Stimulated activated CD8-positive, alpha-beta memory T cell treated with anti-CD3 and anti-CD28 coated beads, Interleukin-2, amount 100 ng/mL, for 1 hour (primary cell): ENCODE results near the gene FRYL.
"Not testable (repeated sequence)": the region's sequence is repeated elsewhere in the genome, so short reads cannot be mapped to it uniquely, and the experiment has no call there.

Experiments
- DNase-seq, 2 donors: peaks; one replicate each; pipeline ENCODE4 v3.0.0-alpha.2; 2020; ENCODE audit warnings: low read depth in 2 of 2

FRYL gene

GRCh38 chr4:48698029-48698971 lies 81.8 kb downstream of the FRYL start:
- no peak for DNase-seq

GRCh38 chr4:48697516-48697915 lies 82.6 kb downstream of the FRYL start:
- not testable (repeated sequence) for DNase-seq

GRCh38 chr4:48694824-48695223 lies 85.3 kb downstream of the FRYL start:
- no peak for DNase-seq

- DNase-seq = no peak
These were observed 86.1 kb downstream of the FRYL start for GRCh38 chr4:48693856-48694574.

- no peak for DNase-seq
These were observed 87.2 kb downstream of the FRYL start for GRCh38 chr4:48692897-48693296.

GRCh38 chr4:48692044-48692443 lies 88.0 kb downstream of the FRYL start:
- DNase-seq = no peak

GRCh38 chr4:48688953-48689352 lies 91.1 kb downstream of the FRYL start:
- no peak for DNase-seq

GRCh38 chr4:48687313-48688051 lies 92.6 kb downstream of the FRYL start:
- no peak for DNase-seq

GRCh38 chr4:48686369-48686768 lies 93.7 kb downstream of the FRYL start:
- DNase-seq = no peak

GRCh38 chr4:48683784-48684666 lies 96.1 kb downstream of the FRYL start:
- DNase-seq = no peak

GRCh38 chr4:48682870-48683269 lies 97.2 kb downstream of the FRYL start:
- DNase-seq = not testable (repeated sequence)

- no peak for DNase-seq
These were observed 98.2 kb downstream of the FRYL start for GRCh38 chr4:48681856-48682255.

GRCh38 chr4:48680848-48681568 lies 99.1 kb downstream of the FRYL start:
- no peak for DNase-seq

- DNase-seq = no peak
These were observed 106.5 kb downstream of the FRYL start for GRCh38 chr4:48673537-48673936.

GRCh38 chr4:48670587-48670986 lies 109.5 kb downstream of the FRYL start:
- no peak for DNase-seq

GRCh38 chr4:48669086-48669485 lies 111.0 kb downstream of the FRYL start:
- no peak for DNase-seq

GRCh38 chr4:48668254-48669017 lies 111.6 kb downstream of the FRYL start:
- DNase-seq = no peak

- no peak for DNase-seq
These were observed 112.9 kb downstream of the FRYL start for GRCh38 chr4:48667148-48667547.

GRCh38 chr4:48665555-48666186 lies 114.4 kb downstream of the FRYL start:
- DNase-seq = no peak
